Lower leg skin (tissue), 3 donors: ENCODE results near the gene GALM.

Experiments
- POLR2A ChIP-seq, 2 donors: fragments of 450-650 bp; IDR thresholded peaks; one replicate each; pipeline ENCODE4 v1.6.1; 2016 to 2017; ENCODE audit warnings: antibody characterized with exemption in 2 of 2, mild to moderate bottlenecking in 1 of 2, moderate library complexity in 1 of 2
- TF ChIP-seq, protein P1 (sequence below), 3 donors: fragments of 450-650 bp; IDR thresholded peaks; one replicate each; pipeline ENCODE4 v1.5.1; 2016; ENCODE audit warnings: antibody characterized with exemption in 3 of 3, mild to moderate bottlenecking in 3 of 3, moderate library complexity in 2 of 3

DNA sequence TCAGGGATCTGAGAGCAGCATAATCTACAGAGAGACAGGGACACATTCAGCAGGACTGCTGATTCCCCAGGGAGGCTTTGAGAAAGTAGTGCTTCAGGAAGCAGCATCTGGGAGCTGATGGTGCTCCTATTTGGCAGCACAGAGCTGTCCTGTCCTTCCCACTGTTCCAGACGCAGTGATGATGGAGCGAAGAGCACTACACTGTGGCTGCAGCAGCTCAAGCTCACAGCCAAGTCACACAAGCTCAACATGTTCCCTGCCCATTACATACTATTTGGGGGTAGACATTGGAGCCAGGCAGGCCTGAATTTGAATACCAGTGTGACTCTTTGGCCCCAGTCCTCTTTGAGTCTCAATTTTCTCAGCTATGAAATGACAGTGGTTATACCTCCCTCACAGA lies 15.2 kb upstream of the GALM start:
- TF ChIP-seq, protein P1, sequence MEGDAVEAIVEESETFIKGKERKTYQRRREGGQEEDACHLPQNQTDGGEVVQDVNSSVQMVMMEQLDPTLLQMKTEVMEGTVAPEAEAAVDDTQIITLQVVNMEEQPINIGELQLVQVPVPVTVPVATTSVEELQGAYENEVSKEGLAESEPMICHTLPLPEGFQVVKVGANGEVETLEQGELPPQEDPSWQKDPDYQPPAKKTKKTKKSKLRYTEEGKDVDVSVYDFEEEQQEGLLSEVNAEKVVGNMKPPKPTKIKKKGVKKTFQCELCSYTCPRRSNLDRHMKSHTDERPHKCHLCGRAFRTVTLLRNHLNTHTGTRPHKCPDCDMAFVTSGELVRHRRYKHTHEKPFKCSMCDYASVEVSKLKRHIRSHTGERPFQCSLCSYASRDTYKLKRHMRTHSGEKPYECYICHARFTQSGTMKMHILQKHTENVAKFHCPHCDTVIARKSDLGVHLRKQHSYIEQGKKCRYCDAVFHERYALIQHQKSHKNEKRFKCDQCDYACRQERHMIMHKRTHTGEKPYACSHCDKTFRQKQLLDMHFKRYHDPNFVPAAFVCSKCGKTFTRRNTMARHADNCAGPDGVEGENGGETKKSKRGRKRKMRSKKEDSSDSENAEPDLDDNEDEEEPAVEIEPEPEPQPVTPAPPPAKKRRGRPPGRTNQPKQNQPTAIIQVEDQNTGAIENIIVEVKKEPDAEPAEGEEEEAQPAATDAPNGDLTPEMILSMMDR (IDR thresholded peaks at IDR 0.05), result no peak
- no peak for TF ChIP-seq POLR2A (IDR thresholded peaks at IDR 0.05)
